Measurements from ENCODE around the gene ACVR2A.

The ACVR2A gene

GRCh38 chr2:147862859-147863516 lies 18.2 kb downstream of the ACVR2A start:
- Mint-ChIP-seq H3K4me1 (peaks cover 35% of the 10 kb centered on the region), H3K4me3 (no peak overlapping the region), H3K9me3 (peaks cover 3% of the 10 kb centered on the region), H3K27me3 (ENCODE audit: low read depth, poor library complexity) (peaks cover 3% of the 10 kb centered on the region), H3K27ac (no peak overlapping the region), H3K36me3 (ENCODE audit: low read depth) (peaks cover 5% of the 10 kb centered on the region)
- DNase-seq = no peak
- no peak for TF ChIP-seq CTCF (IDR thresholded peaks at IDR 0.05)

GRCh38 chr2:147863835-147864234 lies 19.0 kb downstream of the ACVR2A start:
- Mint-ChIP-seq H3K4me3 (no peak overlapping the region), H3K9me3 (peaks cover 3% of the 10 kb centered on the region), H3K36me3 (ENCODE audit: low read depth) (peaks cover 5% of the 10 kb centered on the region), H3K27me3 (ENCODE audit: low read depth, poor library complexity) (peaks cover 3% of the 10 kb centered on the region), H3K4me1 (peaks cover 33% of the 10 kb centered on the region), H3K27ac (no peak overlapping the region)
- no peak for DNase-seq
- no peak for TF ChIP-seq CTCF (IDR thresholded peaks at IDR 0.05)

GRCh38 chr2:147865560-147865959 lies 20.7 kb downstream of the ACVR2A start:
- Mint-ChIP-seq H3K4me1 (peaks cover 23% of the 10 kb centered on the region), H3K27ac (no peak overlapping the region), H3K36me3 (ENCODE audit: low read depth) (peaks cover 5% of the 10 kb centered on the region), H3K9me3 (peaks cover 3% of the 10 kb centered on the region), H3K4me3 (no peak overlapping the region), H3K27me3 (ENCODE audit: low read depth, poor library complexity) (no peaks in the 10 kb centered on the region)
- TF ChIP-seq CTCF (IDR thresholded peaks at IDR 0.05) = no peak
- no peak for DNase-seq

GRCh38 chr2:147867050-147867449 lies 22.2 kb downstream of the ACVR2A start:
- peaks cover 8% of the 10 kb centered on the region for H3K4me1 Mint-ChIP-seq
- TF ChIP-seq CTCF (IDR thresholded peaks at IDR 0.05) = no peak
- peaks cover 3% of the 10 kb centered on the region for H3K9me3 Mint-ChIP-seq

GRCh38 chr2:147869934-147870333 lies 25.1 kb downstream of the ACVR2A start:
- H3K27ac Mint-ChIP-seq = no peak overlapping the region
- no peak for DNase-seq
- TF ChIP-seq CTCF (IDR thresholded peaks at IDR 0.05) = no peak
- no peaks in the 10 kb centered on the region for H3K9me3 Mint-ChIP-seq
- peaks cover 4% of the 10 kb centered on the region for H3K36me3 Mint-ChIP-seq (ENCODE audit: low read depth)
- H3K4me1 Mint-ChIP-seq = peaks cover 6% of the 10 kb centered on the region
- H3K4me3 Mint-ChIP-seq = no peak overlapping the region
- H3K27me3 Mint-ChIP-seq (ENCODE audit: low read depth, poor library complexity) = no peaks in the 10 kb centered on the region

More at GRCh38 chr2:147867050-147867449, 22.2 kb downstream of the ACVR2A start:
- Mint-ChIP-seq H3K27ac (no peak overlapping the region), H3K36me3 (ENCODE audit: low read depth) (peaks cover 5% of the 10 kb centered on the region), H3K27me3 (ENCODE audit: low read depth, poor library complexity) (no peaks in the 10 kb centered on the region), H3K4me3 (no peak overlapping the region)
- no peak for DNase-seq

- Mint-ChIP-seq H3K27me3 (ENCODE audit: low read depth, poor library complexity) (no peaks in the 10 kb centered on the region), H3K27ac (no peak overlapping the region), H3K4me3 (no peak overlapping the region), H3K9me3 (no peaks in the 10 kb centered on the region), H3K36me3 (ENCODE audit: low read depth) (peaks cover 9% of the 10 kb centered on the region), H3K4me1 (peaks cover 13% of the 10 kb centered on the region)
- DNase-seq = no peak
- no peak for TF ChIP-seq CTCF (IDR thresholded peaks at IDR 0.05)
These were observed 28.1 kb downstream of the ACVR2A start for GRCh38 chr2:147872967-147873366.
